Stomach (tissue), 9 donors: ENCODE results near the gene ARHGAP22. TPM values are rescaled to one million over a fixed set of nuclear protein-coding genes. Genes with fewer than 3 reads are reported as not detected.

Experiments
- DNase-seq, 2 donors: peaks; one replicate each; pipeline versions ENCODE4 v3.0.0 to v3.0.0-alpha.2; 2013 to 2019
- H3K27ac ChIP-seq, 5 donors: fragments of 200-600 bp in 4 of 5; sonication (generic) in 4 of 5; one replicate each; pipeline ENCODE4 v1.5.1; 2013 to 2019; ENCODE audit warnings: mild to moderate bottlenecking in 1 of 5, moderate library complexity in 1 of 5
- H3K27me3 ChIP-seq, 3 donors: fragments of 200-600 bp; sonication (generic); one replicate each; pipeline ENCODE4 v1.5.1; 2017 to 2019; ENCODE audit warnings: mixed run types in 1 of 3
- H3K36me3 ChIP-seq, 4 donors: fragments of 200-600 bp; sonication (generic); 1 replicate in 3 of 4; 2 replicates in 1 of 4; pipeline ENCODE4 v1.5.1; 2016 to 2019
- H3K4me1 ChIP-seq, 4 donors: fragments of 200-600 bp; sonication (generic); one replicate each; pipeline ENCODE4 v1.5.1; 2016 to 2019
- H3K4me3 ChIP-seq, 4 donors: fragments of 200-600 bp; sonication (generic) in 3 of 4; one replicate each; pipeline ENCODE4 v1.5.1; 2016 to 2019; ENCODE audit warnings: mild to moderate bottlenecking in 1 of 4
- H3K9me3 ChIP-seq, 4 donors: fragments of 200-600 bp; sonication (generic); one replicate each; pipeline ENCODE4 v1.5.1; 2016 to 2019
- EP300 ChIP-seq: sonication (generic); formaldehyde crosslinking; IDR thresholded peaks from one replicate; pipeline ENCODE4 v1.6.1; 2017; ENCODE audit warnings: antibody characterized with exemption
- POLR2A ChIP-seq, 4 donors: fragments of 450-650 bp; IDR thresholded peaks; one replicate each; pipeline ENCODE4 v1.6.1; 2016; ENCODE audit warnings: antibody characterized with exemption in 4 of 4, control low read depth in 2 of 4, mild to moderate bottlenecking in 1 of 4, moderate library complexity in 1 of 4
- POLR2AphosphoS5 ChIP-seq, 3 donors: sonication (generic); formaldehyde crosslinking; IDR thresholded peaks; one replicate each; pipeline ENCODE4 v1.6.1; 2016; ENCODE audit warnings: antibody characterized with exemption in 3 of 3
- whole genome bisulfite sequencing, 5 donors: extraction: QIAGEN DNeasy Blood & Tissue Kit in 3 of 5; methylation state at CpG; one replicate each; pipeline versions ENCODE4 v1.1.5 to v1.1.7; 2013 to 2018; 5-methylcytosine and 5-hydroxymethylcytosine counted together
- intact Hi-C: fragments of 100-400 bp; cut with DNase I; formaldehyde crosslinking; loops from one replicate; pipeline ENCODE4 v1.15.1; 2023; ENCODE audit warnings: low total_unique reads
- polyA plus RNA-seq, 3 donors: library from polyadenylated mRNA; stranded (reverse); fragments of 200-250 nt; gene quantifications; one replicate each; pipeline ENCODE4 v1.2.3, GENCODE V29; 2013
- total RNA-seq, 5 donors: library from RNA; depleted of rRNA; stranded (reverse); fragments of >200 nt; gene quantifications; one replicate each; pipeline versions ENCODE4 v1.1.0 to v1.2.3, GENCODE V29; 2014 to 2016
- TF ChIP-seq, protein P1 (sequence below), 7 experiments: fragments of 450-650 bp in 4 of 7; fragments of 200-600 bp in 3 of 7; sonication (generic) in 3 of 7; IDR thresholded peaks; one replicate each; pipeline ENCODE4 v1.5.1; 2016 to 2019; ENCODE audit warnings: antibody characterized with exemption in 7 of 7, control low read depth in 2 of 7, mild to moderate bottlenecking in 1 of 7
- donor health status: healthy with polysubstance abuse.
- donor health status: Bipolar disorder and iron deficiency.
- donor health status: healthy.

The ARHGAP22 gene
- total and polyA plus RNA-seq, 8 donors, result 1.3 to 28.6 (median 2.2) TPM; not detected in 1

DNA sequence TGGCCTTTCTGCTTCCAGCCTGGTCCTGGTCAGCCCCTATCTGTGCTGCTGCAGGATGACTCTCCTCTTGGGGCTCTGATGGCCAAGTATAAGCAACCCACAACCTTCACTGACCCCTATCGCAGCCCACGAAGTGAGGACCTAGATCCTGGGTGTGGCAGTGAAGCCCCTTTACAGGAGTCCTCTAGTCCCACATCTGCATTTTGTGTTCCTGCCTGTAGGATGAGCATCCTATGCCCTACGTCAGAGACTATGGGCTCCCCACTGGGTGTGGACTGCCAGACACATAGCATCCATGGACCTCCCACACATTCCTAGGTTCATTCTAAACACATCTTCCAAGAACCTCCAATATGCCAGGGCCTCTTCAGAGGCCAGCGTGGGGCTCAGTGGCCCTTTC is 29.0 kb downstream of the ARHGAP22 start:
- H3K4me1 ChIP-seq, result peaks cover 0 to 11% (median 0%) of the 10 kb centered on the region in 4 donors
- 86 to 95% (median 88%) methylated on average over 3 to 4 of the region's 4 CpGs for WGBS, 5 donors
- no peaks in the 10 kb centered on the region for H3K36me3 ChIP-seq
- H3K9me3 ChIP-seq, result no peaks in the 10 kb centered on the region
- H3K4me3 ChIP-seq, result no peak overlapping the region
- H3K27ac ChIP-seq, result no peak overlapping the region
- DNase-seq, result no peak
- intact Hi-C loops, result no loop called here
- no peak for TF ChIP-seq EP300
- TF ChIP-seq POLR2AphosphoS5 (IDR thresholded peaks at IDR 0.05), result no peak
- TF ChIP-seq POLR2A (IDR thresholded peaks at IDR 0.05), result no peak
- TF ChIP-seq, protein P1, sequence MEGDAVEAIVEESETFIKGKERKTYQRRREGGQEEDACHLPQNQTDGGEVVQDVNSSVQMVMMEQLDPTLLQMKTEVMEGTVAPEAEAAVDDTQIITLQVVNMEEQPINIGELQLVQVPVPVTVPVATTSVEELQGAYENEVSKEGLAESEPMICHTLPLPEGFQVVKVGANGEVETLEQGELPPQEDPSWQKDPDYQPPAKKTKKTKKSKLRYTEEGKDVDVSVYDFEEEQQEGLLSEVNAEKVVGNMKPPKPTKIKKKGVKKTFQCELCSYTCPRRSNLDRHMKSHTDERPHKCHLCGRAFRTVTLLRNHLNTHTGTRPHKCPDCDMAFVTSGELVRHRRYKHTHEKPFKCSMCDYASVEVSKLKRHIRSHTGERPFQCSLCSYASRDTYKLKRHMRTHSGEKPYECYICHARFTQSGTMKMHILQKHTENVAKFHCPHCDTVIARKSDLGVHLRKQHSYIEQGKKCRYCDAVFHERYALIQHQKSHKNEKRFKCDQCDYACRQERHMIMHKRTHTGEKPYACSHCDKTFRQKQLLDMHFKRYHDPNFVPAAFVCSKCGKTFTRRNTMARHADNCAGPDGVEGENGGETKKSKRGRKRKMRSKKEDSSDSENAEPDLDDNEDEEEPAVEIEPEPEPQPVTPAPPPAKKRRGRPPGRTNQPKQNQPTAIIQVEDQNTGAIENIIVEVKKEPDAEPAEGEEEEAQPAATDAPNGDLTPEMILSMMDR (IDR thresholded peaks at IDR 0.05), result no peak
- H3K27me3 ChIP-seq, result no peaks in the 10 kb centered on the region

DNA sequence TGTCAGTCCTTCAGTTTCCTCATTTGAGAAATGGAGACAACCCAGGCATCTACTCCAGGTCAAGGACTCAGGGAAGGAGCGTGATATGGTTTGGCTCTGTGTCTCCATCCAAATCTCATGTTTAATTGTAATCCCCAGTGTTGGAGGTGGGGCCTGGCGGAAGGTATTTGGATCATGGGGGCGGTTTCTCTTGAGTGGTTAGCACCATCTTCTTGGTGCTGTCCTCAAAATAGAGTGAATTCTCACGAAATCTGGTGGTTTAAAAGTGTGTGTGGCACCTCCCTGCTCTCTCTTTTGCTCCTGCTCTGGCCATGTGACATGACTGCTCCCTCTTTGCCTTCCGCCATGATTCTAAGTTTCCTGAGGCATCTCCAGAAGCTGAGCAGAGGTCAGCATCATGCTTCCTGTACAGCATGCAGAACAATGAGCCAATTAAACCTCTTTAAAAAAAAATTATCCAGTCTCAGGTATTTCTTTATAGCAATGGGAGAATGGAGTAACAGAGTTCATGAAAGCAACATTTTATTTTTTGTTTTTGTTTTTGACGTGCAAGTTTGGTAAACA is 30.0 kb downstream of the ARHGAP22 start:
- intact Hi-C loops, result no loop called here
- no peak for DNase-seq
- no peak overlapping the region for H3K4me3 ChIP-seq
- H3K4me1 ChIP-seq, result peaks cover 0 to 10% (median 0%) of the 10 kb centered on the region in 4 donors
- no peak overlapping the region for H3K27ac ChIP-seq
- no peaks in the 10 kb centered on the region for H3K9me3 ChIP-seq
- no peaks in the 10 kb centered on the region for H3K36me3 ChIP-seq
- H3K27me3 ChIP-seq, result no peaks in the 10 kb centered on the region
- WGBS, 5 donors, result 56 to 82% (median 76%) methylated on average over 5 to 6 of the region's 6 CpGs
- TF ChIP-seq POLR2AphosphoS5 (IDR thresholded peaks at IDR 0.05) (no peak), EP300 (no peak), POLR2A (IDR thresholded peaks at IDR 0.05) (no peak)
- TF ChIP-seq, protein P1 (IDR thresholded peaks at IDR 0.05), result no peak

DNA sequence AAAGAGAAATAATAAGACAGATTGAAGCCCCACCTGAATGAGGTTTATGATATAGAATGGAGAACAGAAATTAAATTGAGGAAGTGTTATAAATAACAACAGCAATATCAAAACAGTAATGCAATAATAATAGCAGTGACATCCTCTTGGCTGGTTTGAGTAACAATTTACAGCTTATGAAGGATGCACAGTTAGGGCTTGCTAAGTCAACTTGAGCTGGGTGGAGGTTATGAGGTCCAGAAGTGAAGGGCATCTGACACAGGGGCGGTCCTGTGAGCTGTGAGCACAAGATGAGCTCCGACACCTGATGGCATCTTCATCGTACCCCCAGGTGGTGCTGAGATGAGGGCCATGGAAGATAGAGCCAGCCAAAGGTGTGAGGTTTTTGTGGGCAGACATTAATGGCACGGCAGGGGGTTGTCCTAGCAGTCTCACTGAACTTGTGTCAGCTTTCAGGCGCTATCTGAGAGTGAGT is 30.5 kb downstream of the ARHGAP22 start:
- WGBS, 5 donors, result 77 to 85% (median 82%) methylated on average over 5 of the region's 5 CpGs
- Histone ChIP-seq H3K36me3 (no peaks in the 10 kb centered on the region), H3K27me3 (no peaks in the 10 kb centered on the region), H3K9me3 (no peaks in the 10 kb centered on the region), H3K27ac (no peak overlapping the region), H3K4me1 (peaks cover 0 to 5% (median 0%) of the 10 kb centered on the region in 4 donors), H3K4me3 (no peak overlapping the region)
- TF ChIP-seq POLR2AphosphoS5 (IDR thresholded peaks at IDR 0.05) (no peak), POLR2A (IDR thresholded peaks at IDR 0.05) (no peak), EP300 (no peak)
- TF ChIP-seq, protein P1 (IDR thresholded peaks at IDR 0.05), result no peak
- intact Hi-C loops, result no loop called here
- DNase-seq, result no peak

DNA sequence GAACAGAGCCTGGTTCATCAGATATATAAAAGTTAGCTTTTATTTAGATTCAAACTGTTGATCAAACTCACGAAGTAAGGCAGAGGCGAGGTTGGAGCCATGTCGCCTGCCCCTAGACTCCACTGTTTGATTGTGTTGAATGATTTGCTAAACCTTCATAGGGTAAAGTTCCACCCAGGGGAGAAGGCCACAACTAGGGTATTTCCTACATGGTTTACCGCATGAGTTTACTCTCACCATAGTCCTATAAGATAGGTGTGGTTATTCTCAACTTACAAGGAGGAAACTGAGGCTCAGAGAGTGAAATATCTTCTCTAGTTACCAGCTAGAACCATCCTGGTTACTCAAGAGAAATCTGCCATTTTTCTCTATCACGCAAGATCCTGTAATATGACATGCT is 31.8 kb downstream of the ARHGAP22 start:
- no peak overlapping the region for H3K27ac ChIP-seq
- H3K9me3 ChIP-seq, result no peaks in the 10 kb centered on the region
- 88 to 94% (median 91%) methylated on average over 5 of the region's 5 CpGs for WGBS, 5 donors
- H3K4me3 ChIP-seq, result no peak overlapping the region
- no peaks in the 10 kb centered on the region for H3K27me3 ChIP-seq
- H3K36me3 ChIP-seq, result no peaks in the 10 kb centered on the region
- H3K4me1 ChIP-seq, result no peaks in the 10 kb centered on the region
- intact Hi-C loops, result no loop called here
- TF ChIP-seq POLR2A (IDR thresholded peaks at IDR 0.05) (no peak), EP300 (no peak), POLR2AphosphoS5 (IDR thresholded peaks at IDR 0.05) (no peak)
- TF ChIP-seq, protein P1 (IDR thresholded peaks at IDR 0.05), result no peak
- no peak for DNase-seq
